Breast epithelium (tissue), 3 donors: ENCODE data around the gene TAS2R46.

Experiments
- CTCF ChIP-seq, 3 donors: fragments of 450-650 bp; IDR thresholded peaks; one replicate each; pipeline ENCODE4 v1.5.1; 2016 to 2017; ENCODE audit warnings: antibody characterized with exemption in 3 of 3, mild to moderate bottlenecking in 3 of 3, moderate library complexity in 3 of 3
- POLR2A ChIP-seq: fragments of 450-650 bp; IDR thresholded peaks from one replicate; pipeline ENCODE4 v1.6.1; 2016; ENCODE audit warnings: antibody characterized with exemption, mild to moderate bottlenecking, moderate library complexity

GRCh38 chr12:11016937-11017336, 45.2 kb downstream of the TAS2R46 start:
- TF ChIP-seq CTCF (IDR thresholded peaks at IDR 0.05) (no peak), POLR2A (no peak)
